ENCODE measurements around the gene RAG2. TPM values are rescaled to one million over a fixed set of nuclear protein-coding genes. Genes with fewer than 3 reads are reported as not detected.

Gene RAG2
- total RNA-seq, 1 experiment from 2014 or later, result not detected

DNA sequence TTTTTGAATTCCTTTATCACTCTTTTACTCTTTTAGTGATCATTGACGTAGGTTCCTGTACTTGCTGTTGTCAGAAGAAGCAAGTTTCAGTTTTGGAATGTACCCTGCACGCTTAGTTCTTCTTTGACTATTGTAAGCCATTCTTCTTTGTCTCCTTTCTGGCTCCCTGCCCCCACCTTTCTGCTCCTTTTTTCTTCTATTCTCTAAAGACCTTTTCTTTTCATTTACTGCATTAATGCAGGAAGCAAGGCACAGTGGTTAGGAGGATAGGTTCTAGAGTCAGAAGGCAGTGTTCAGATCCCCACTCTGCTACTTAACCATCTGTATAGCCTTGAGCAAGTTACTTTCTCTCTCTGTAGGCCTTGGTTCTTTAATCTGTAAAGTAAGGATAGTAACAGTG is 33.7 kb upstream of the RAG2 start:
- Mint-ChIP-seq H3K9me3 (no peaks in the 10 kb centered on the region), H3K36me3 (ENCODE audit: insufficient read depth in 1 of 3, low read depth in 3 of 3) (peaks cover 0 to 6% (median 3%) of the 10 kb centered on the region in 3 experiments; a peak in 1 of 7 replicates), H3K27me3 (ENCODE audit: low read depth) (no peaks in the 10 kb centered on the region), H3K27ac (no peak overlapping the region; a peak in 1 of 7 replicates), H3K4me3 (no peak overlapping the region), H3K4me1 (peaks cover 0 to 3% of the 10 kb centered on the region in 2 experiments; a peak in 1 of 4 replicates)
- no peak overlapping the region for H4K5ac ChIP-seq (ENCODE audit: insufficient read length, low read depth, low read length)
- no peak overlapping the region for H2BK5ac ChIP-seq (ENCODE audit: insufficient read length, low read length)
- no peak overlapping the region for H3T11ph ChIP-seq (ENCODE audit: low read length)
- no peak for TF ChIP-seq CTCF (conservative IDR thresholded peaks at IDR 0.05)
- H3K23me2 ChIP-seq (ENCODE audit: insufficient read length, low read depth, low read length, poor library complexity, severe bottlenecking), result no peaks in the 10 kb centered on the region
- H3K9me3 ChIP-seq (ENCODE audit: control insufficient read depth, low read depth, low read length), result no peaks in the 10 kb centered on the region
- no peak overlapping the region for H2BK120ac ChIP-seq (ENCODE audit: low read depth, low read length, poor library complexity, severe bottlenecking)
- no peak overlapping the region for H4K8ac ChIP-seq (replicated peaks; ENCODE audit: insufficient read length, low read depth, low read length)
- no peak overlapping the region for H2AFZ ChIP-seq (ENCODE audit: low read length)
- no peak overlapping the region for H2BK15ac ChIP-seq (ENCODE audit: low read depth, low read length)
- H4K91ac ChIP-seq (ENCODE audit: insufficient read length, low read depth, low read length), result no peak overlapping the region
- no peaks in the 10 kb centered on the region for H4K20me1 ChIP-seq (ENCODE audit: control insufficient read depth, insufficient read depth, insufficient read length)
- H3K14ac ChIP-seq (ENCODE audit: insufficient read depth, low read length), result no peak overlapping the region
- H3K27me3 ChIP-seq (ENCODE audit: insufficient read depth, low read length), result no peaks in the 10 kb centered on the region
- no peak overlapping the region for H3K4ac ChIP-seq (ENCODE audit: low read depth, low read length)
- no peak overlapping the region for H2BK20ac ChIP-seq (ENCODE audit: low read depth, low read length, poor library complexity, severe bottlenecking)
- no peak for DNase-seq
- no peak overlapping the region for H3K23ac ChIP-seq (ENCODE audit: insufficient read length, low read depth, low read length)
- no peak overlapping the region for H3K4me2 ChIP-seq (ENCODE audit: insufficient read depth, insufficient read length, low read length)
- H3K79me2 ChIP-seq (ENCODE audit: insufficient read depth, low read length), result no peaks in the 10 kb centered on the region
- H3K4me1 ChIP-seq (ENCODE audit: insufficient read depth, low read length), result no peaks in the 10 kb centered on the region
- H3K79me1 ChIP-seq (ENCODE audit: insufficient read depth, low read depth, low read length, poor library complexity, severe bottlenecking), result no peaks in the 10 kb centered on the region
- no peak overlapping the region for H3K9ac ChIP-seq (ENCODE audit: extremely low read depth, insufficient read length, low read length)
- H3K18ac ChIP-seq (ENCODE audit: insufficient read length, low read depth, low read length), result no peak overlapping the region
- H3K27ac ChIP-seq (ENCODE audit: insufficient read length, low read depth, low read length), result no peak overlapping the region
- H2AK5ac ChIP-seq (ENCODE audit: insufficient read length, low read length), result no peak overlapping the region
- WGBS (ENCODE audit: extremely low coverage, insufficient read length, low lambda C conversion rate), result no CpG with 5 or more reads among the region's 2 CpGs
- no peak overlapping the region for H3K56ac ChIP-seq (ENCODE audit: insufficient read length, low read depth, low read length)
- no peak overlapping the region for H2BK12ac ChIP-seq (ENCODE audit: insufficient read length, low read depth, low read length)

Data from H9 (cell line).